Measurements from ENCODE around the gene SCAF11. TPM values are rescaled to one million over a fixed set of nuclear protein-coding genes. Genes with fewer than 3 reads are reported as not detected.

Gene SCAF11
- total RNA-seq, 1 donor from 2014 or later: 38.7 TPM

GRCh38 chr12:45872446-45872845 is 117.9 kb downstream of the SCAF11 start:
- DNase-seq (ENCODE audit: low read depth) (no peak), FAIRE-seq (no peak)
- no peaks in the 10 kb centered on the region for H3K27me3 ChIP-seq (ENCODE audit: control insufficient read depth, insufficient read depth, low read length)
- TF ChIP-seq, protein P1, sequence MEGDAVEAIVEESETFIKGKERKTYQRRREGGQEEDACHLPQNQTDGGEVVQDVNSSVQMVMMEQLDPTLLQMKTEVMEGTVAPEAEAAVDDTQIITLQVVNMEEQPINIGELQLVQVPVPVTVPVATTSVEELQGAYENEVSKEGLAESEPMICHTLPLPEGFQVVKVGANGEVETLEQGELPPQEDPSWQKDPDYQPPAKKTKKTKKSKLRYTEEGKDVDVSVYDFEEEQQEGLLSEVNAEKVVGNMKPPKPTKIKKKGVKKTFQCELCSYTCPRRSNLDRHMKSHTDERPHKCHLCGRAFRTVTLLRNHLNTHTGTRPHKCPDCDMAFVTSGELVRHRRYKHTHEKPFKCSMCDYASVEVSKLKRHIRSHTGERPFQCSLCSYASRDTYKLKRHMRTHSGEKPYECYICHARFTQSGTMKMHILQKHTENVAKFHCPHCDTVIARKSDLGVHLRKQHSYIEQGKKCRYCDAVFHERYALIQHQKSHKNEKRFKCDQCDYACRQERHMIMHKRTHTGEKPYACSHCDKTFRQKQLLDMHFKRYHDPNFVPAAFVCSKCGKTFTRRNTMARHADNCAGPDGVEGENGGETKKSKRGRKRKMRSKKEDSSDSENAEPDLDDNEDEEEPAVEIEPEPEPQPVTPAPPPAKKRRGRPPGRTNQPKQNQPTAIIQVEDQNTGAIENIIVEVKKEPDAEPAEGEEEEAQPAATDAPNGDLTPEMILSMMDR (IDR thresholded peaks at IDR 0.05; ENCODE audit: insufficient read depth, low read length, severe bottlenecking): no peak
- H3K36me3 ChIP-seq (ENCODE audit: control insufficient read depth, insufficient read depth, low read length): peaks cover 5% of the 10 kb centered on the region
- no peak overlapping the region for H3K4me3 ChIP-seq (ENCODE audit: low read depth, low read length)

Data from bronchial epithelial cell (primary cell).